K562 (cell line): Measurements from ENCODE around the gene GABRB3. TPM values are rescaled to one million over a fixed set of nuclear protein-coding genes. Genes with fewer than 3 reads are reported as not detected.

Experiments used
- ATAC-seq: fragments of 200-7000 bp; cut with Tn5 transposase; 3 replicates; pipeline ENCODE4 v1.9.1; 2020; ENCODE audit warnings: moderate library complexity
- BruUV-seq: library from RNA; stranded (reverse); fragments of 400-500 nt; replicated peaks from 2 replicates; lab custom pipeline; 2021; lab: Mats Ljungman, UMichigan
- CTCF ChIA-PET: fragments of 300-600 bp; formaldehyde crosslinking; extraction: SDS; loops from one replicate; lab custom pipeline; 2021; ENCODE audit warnings: low intra/inter-chr PET ratio; lab: Yijun Ruan, JAX
- POLR2A ChIA-PET: fragments of 300-600, 350-650 bp; sonication (Branson Sonifier 250); formaldehyde crosslinking; extraction: SDS; loops from one replicate; lab custom pipeline; 2021; ENCODE audit warnings: antibody characterized with exemption, inconsistent platforms; lab: Yijun Ruan, JAX
- DNase-seq, 4 experiments: peaks; one replicate each; pipeline versions ENCODE4 v3.0.0 to v3.0.0-alpha.2; 2011 to 2018; ENCODE audit warnings: low spot score in 3 of 4, mixed read lengths in 3 of 4; ENCODE audit errors: extremely low read depth in 1 of 4
- FAIRE-seq: peaks from 2 replicates; lab custom pipeline; 2011; peaks lifted over from hg19 to GRCh38; lab: Jason Lieb, UNC
- H2AFZ ChIP-seq: 2 replicates; pipeline ENCODE4 v1.6.0; 2011; ENCODE audit warnings: low read depth, low read length, control low read depth, inconsistent platforms
- H3K27ac ChIP-seq: fragments of 200-600 bp; 3 replicates; pipeline ENCODE4 v1.8.0; 2011; ENCODE audit warnings: low read depth, mild to moderate bottlenecking, control low read depth, inconsistent platforms, low read length, moderate library complexity, mixed read lengths; ENCODE audit errors: extremely low read depth
- H3K27me3 ChIP-seq, 2 experiments: fragments of 300-600 bp in 1 of 2; 2 replicates in 1 of 2; 3 replicates in 1 of 2; pipeline versions ENCODE4 v1.6.0 to v1.8.0; 2011; ENCODE audit warnings: inconsistent platforms in 2 of 2, low read length in 2 of 2, mild to moderate bottlenecking in 1 of 2, mixed read lengths in 1 of 2, moderate library complexity in 1 of 2; ENCODE audit not compliant: control insufficient read depth in 2 of 2, insufficient read depth in 2 of 2
- H3K36me3 ChIP-seq: fragments of 300-600 bp; 3 replicates; pipeline ENCODE4 v1.8.0; 2011; ENCODE audit warnings: mild to moderate bottlenecking, low read length, inconsistent platforms; ENCODE audit not compliant: control insufficient read depth, insufficient read depth
- H3K4me1 ChIP-seq, 2 experiments: fragments of 200-600 bp in 1 of 2; replicated peaks in 1 of 2; 2 replicates in 1 of 2; 3 replicates in 1 of 2; pipeline versions ENCODE4 v1.5.1 to v1.8.0; 2011; ENCODE audit warnings: inconsistent platforms in 2 of 2, low read length in 2 of 2, mild to moderate bottlenecking in 1 of 2, mixed read lengths in 1 of 2, moderate library complexity in 1 of 2; ENCODE audit not compliant: control insufficient read depth in 2 of 2, insufficient read depth in 2 of 2
- H3K4me2 ChIP-seq: 2 replicates; pipeline ENCODE4 v1.6.1; 2011; ENCODE audit warnings: low read length, control low read depth, inconsistent platforms, mixed read lengths; ENCODE audit not compliant: insufficient read depth
- H3K4me3 ChIP-seq: fragments of 200-600 bp; sonication (generic), shearing (Covaris generic); 2 replicates; pipeline ENCODE4 v1.5.1; 2016; ENCODE audit warnings: control low read depth, inconsistent platforms
- H3K79me2 ChIP-seq: fragments of 200-600 bp; 3 replicates; pipeline ENCODE4 v1.8.0; 2011; ENCODE audit warnings: low read length, inconsistent platforms; ENCODE audit not compliant: control insufficient read depth, insufficient read depth
- H3K9ac ChIP-seq, 2 experiments: 2 replicates each; pipeline versions ENCODE4 v1.6.0 to v1.6.1; 2011; ENCODE audit warnings: low read depth in 2 of 2, low read length in 2 of 2, control low read depth in 1 of 2, inconsistent platforms in 1 of 2, mild to moderate bottlenecking in 1 of 2, mixed read lengths in 1 of 2; ENCODE audit not compliant: insufficient read depth in 1 of 2
- H3K9me1 ChIP-seq: one replicate; pipeline ENCODE4 v1.6.0; 2011; ENCODE audit warnings: inconsistent platforms, mild to moderate bottlenecking, low read length, moderate library complexity; ENCODE audit not compliant: control insufficient read depth, insufficient read depth
- H3K9me3 ChIP-seq: replicated peaks from 2 replicates; pipeline ENCODE4 v1.5.1; 2011; ENCODE audit warnings: low read depth, low read length, inconsistent platforms; ENCODE audit not compliant: control insufficient read depth, insufficient read depth
- H4K20me1 ChIP-seq: replicated peaks from 2 replicates; pipeline ENCODE4 v1.6.1; 2011; ENCODE audit warnings: low read length, inconsistent platforms, mixed read lengths; ENCODE audit not compliant: control insufficient read depth, insufficient read depth
- ATF7 ChIP-seq: fragments of 450-650 bp; IDR thresholded peaks from 2 replicates; pipeline ENCODE4 v1.7.1; 2014; ENCODE audit warnings: mild to moderate bottlenecking, moderate library complexity
- EP400 ChIP-seq: fragments of 450-650 bp; IDR thresholded peaks from 2 replicates; pipeline ENCODE4 v1.6.1; 2017; ENCODE audit warnings: antibody characterized with exemption, mild to moderate bottlenecking, moderate library complexity
- GATA2 ChIP-seq: sonication (generic); formaldehyde crosslinking; IDR thresholded peaks from 2 replicates; pipeline ENCODE4 v1.4.0; 2020; ENCODE audit warnings: mild to moderate bottlenecking, missing genetic modification reagents
- HMG20A ChIP-seq: fragments of 450-650 bp; formaldehyde crosslinking; conservative IDR thresholded peaks from 2 replicates; pipeline ENCODE4 v1.4.0; 2020; ENCODE audit warnings: mild to moderate bottlenecking, mixed read lengths
- IFI16 ChIP-seq: fragments of 250-450 bp; sonication (Bioruptor Pico); IDR thresholded peaks from 2 replicates; pipeline ENCODE4 v2.1.2; 2022; ENCODE audit warnings: mild to moderate bottlenecking, inconsistent platforms
- IRF1 ChIP-seq: sonication (generic); formaldehyde crosslinking; IDR thresholded peaks from 2 replicates; pipeline ENCODE4 v1.8.0; 2022; ENCODE audit warnings: missing genetic modification reagents, mild to moderate bottlenecking, borderline replicate concordance
- L3MBTL2 ChIP-seq: fragments of 450-650 bp; IDR thresholded peaks from 2 replicates; pipeline ENCODE4 v1.6.1; 2016; ENCODE audit warnings: mild to moderate bottlenecking, moderate library complexity
- MECOM ChIP-seq: fragments of 250-450 bp; sonication (Bioruptor Pico); IDR thresholded peaks from 2 replicates; pipeline ENCODE4 v1.8.0; 2022; ENCODE audit warnings: inconsistent platforms
- MITF ChIP-seq: IDR thresholded peaks from 2 replicates; pipeline ENCODE4 v1.6.1; 2014; ENCODE audit warnings: antibody characterized with exemption
- PYGO2 ChIP-seq: fragments of 450-650 bp; IDR thresholded peaks from 2 replicates; pipeline ENCODE4 v1.6.1; 2016; ENCODE audit warnings: mild to moderate bottlenecking, missing genetic modification characterization, moderate library complexity, missing compliant biosample characterization
- SMARCB1 ChIP-seq: IDR thresholded peaks from 2 replicates; pipeline ENCODE4 v1.6.1; 2011; ENCODE audit warnings: improper control_type of control experiment, low read depth; ENCODE audit not compliant: insufficient read length
- SMARCC2 ChIP-seq: fragments of 450-650 bp; IDR thresholded peaks from 2 replicates; pipeline ENCODE4 v1.6.1; 2017; ENCODE audit warnings: antibody characterized with exemption, moderate library complexity, mild to moderate bottlenecking, low read depth
- TCF7L2 ChIP-seq: fragments of 150-350 bp; IDR thresholded peaks from 2 replicates; pipeline ENCODE4 v1.6.1; 2016; ENCODE audit warnings: low read depth, mild to moderate bottlenecking, low read length, moderate library complexity
- TEAD4 ChIP-seq, 2 experiments: sonication (generic) in 1 of 2; formaldehyde crosslinking in 1 of 2; IDR thresholded peaks; 2 replicates each; pipeline versions ENCODE4 v1.6.1 to v1.8.0; 2012 to 2022; ENCODE audit warnings: borderline replicate concordance in 1 of 2, inconsistent platforms in 1 of 2, low read length in 1 of 2, mild to moderate bottlenecking in 1 of 2, missing genetic modification reagents in 1 of 2
- TFAM ChIP-seq: fragments of 250-450 bp; sonication (Bioruptor Pico); conservative IDR thresholded peaks from 2 replicates; pipeline ENCODE4 v1.5.0; 2021; ENCODE audit warnings: mild to moderate bottlenecking, moderate library complexity
- XRCC4 ChIP-seq: IDR thresholded peaks from one replicate; pipeline ENCODE4 v1.6.1; 2011; ENCODE audit not compliant: insufficient read depth, insufficient read length; ENCODE audit errors: extremely low read depth
- XRCC5 ChIP-seq: fragments of 200-400 bp; formaldehyde crosslinking; IDR thresholded peaks from 2 replicates; pipeline ENCODE4 v1.6.1; 2017; ENCODE audit warnings: low read depth, mild to moderate bottlenecking, low read length
- ZBTB5 ChIP-seq: fragments of 450-650 bp; IDR thresholded peaks from 2 replicates; pipeline ENCODE4 v1.6.1; 2017; ENCODE audit warnings: antibody characterized with exemption
- ZNF140 ChIP-seq: fragments of 250-450 bp; sonication (Bioruptor Pico); IDR thresholded peaks from 2 replicates; pipeline ENCODE4 v1.8.0; 2021; ENCODE audit warnings: moderate library complexity, mild to moderate bottlenecking, inconsistent platforms
- WGBS: fragments of 100-300 bp; shearing (Covaris generic); methylation state at CpG from one replicate; pipeline ENCODE4 v1.1.6; 2016; ENCODE audit warnings: low coverage, mixed read lengths; ENCODE audit not compliant: insufficient coverage; ENCODE audit errors: missing lambda C conversion rate; 5-methylcytosine and 5-hydroxymethylcytosine counted together
- in situ Hi-C: fragments of 300-500 bp; cut with MboI; formaldehyde crosslinking; loops from 4 replicates; pipeline ENCODE4 v1.15.0; 2018; ENCODE audit warnings: inconsistent platforms, mixed read lengths
- intact Hi-C: fragments of 100-400 bp; cut with micrococcal nuclease; formaldehyde crosslinking; loops from 2 replicates; pipeline ENCODE4 v1.14.2; 2022
- polyA plus RNA-seq, 8 experiments: library from polyadenylated mRNA; depleted of rRNA in 4 of 8; stranded (reverse) in 5 of 8; unstranded in 3 of 8; fragments of >200 nt; fragmentation: Nextera tagmentation in 2 of 8; fragmentation: Illumina TruSeq in 1 of 8; extraction: Ambion mirVana in 2 of 8; extraction: Trizol in 1 of 8; gene quantifications; 2 replicates each; pipeline versions ENCODE4 v1.2.1 to v1.2.3, GENCODE V29; 2011 to 2014; ENCODE audit warnings: inconsistent platforms in 1 of 8, missing spikeins in 1 of 8
- total RNA-seq, 7 experiments: library from RNA; depleted of rRNA in 6 of 7; stranded (reverse); fragments of >200 nt in 6 of 7; fragmentation: Illumina TruSeq in 2 of 7; extraction: Trizol in 2 of 7; gene quantifications; 2 replicates each; pipeline versions ENCODE4 v1.2.1 to v1.2.3, GENCODE V29; 2011 to 2021; ENCODE audit warnings: low replicate concordance in 1 of 7

GABRB3 gene
- total and polyA plus RNA-seq, 9 of the 15 experiments (the other 6 are each of a cell fraction or from before 2014, with no cell fraction given), result 0.09 to 1.4 (median 0.49) TPM

GRCh38 chr15:26721232-26721967 lies 51.5 kb downstream of the GABRB3 start (continued):
- TF ChIP-seq TFAM (CRISPR knock-in tag) (no peak), SMARCB1 (no peak), MECOM (no peak), SMARCC2 (no peak)

- BruUV-seq, result no TSS peak
- TF ChIP-seq ATF7, result no peak
- no peak for TF ChIP-seq IFI16
- no peak for TF ChIP-seq XRCC5
- TF ChIP-seq TCF7L2, result no peak
- no peak for TF ChIP-seq XRCC4
- TF ChIP-seq PYGO2 (tag), result no peak
- no peak for TF ChIP-seq EP400
- TF ChIP-seq IRF1 (CRISPR knock-in tag), result no peak
- no peak for TF ChIP-seq ZBTB5
- TF ChIP-seq HMG20A, result no peak
- TF ChIP-seq ZNF140 (CRISPR knock-in tag), result no peak
- no peak for TF ChIP-seq L3MBTL2
- no peak for TF ChIP-seq GATA2
- no peak for TF ChIP-seq TEAD4 (IDR thresholded peaks at IDR 0.05; ENCODE audit: low read length)
- no peak for TF ChIP-seq TEAD4 (CRISPR knock-in tag; IDR thresholded peaks at IDR 0.05; ENCODE audit: borderline replicate concordance)
- TF ChIP-seq MITF, result no peak
Measured at GRCh38 chr15:26720546-26720945, 52.3 kb downstream of the GABRB3 start.

More at GRCh38 chr15:26720546-26720945, 52.3 kb downstream of the GABRB3 start:
- CTCF ChIA-PET, result no interaction called here
- Histone ChIP-seq H3K9ac (no peak overlapping the region), H2AFZ (no peak overlapping the region), H3K4me2 (no peak overlapping the region), H3K4me3 (no peak overlapping the region), H3K27ac (no peak overlapping the region), H3K4me1 (no peaks in the 10 kb centered on the region), H4K20me1 (no peaks in the 10 kb centered on the region), H3K9me3 (no peaks in the 10 kb centered on the region), H3K27me3 (no peaks in the 10 kb centered on the region), H3K79me2 (no peaks in the 10 kb centered on the region), H3K9me1 (no peaks in the 10 kb centered on the region), H3K36me3 (no peaks in the 10 kb centered on the region)
- DNase-seq, result no peak
- intact Hi-C loops, result no loop called here
- ATAC-seq, result no peak
- in situ Hi-C loops, result no loop called here
- 0% methylated on average over 4 of the region's 5 CpGs for WGBS
- POLR2A ChIA-PET, result interaction anchor here (0.7 kb wide), 1 partner anchor 15 kb away, joined by 3 read pairs; no protein-coding TSS in a partner anchor
- FAIRE-seq, result no peak
